Right ventricle myocardium inferior (tissue), 1 donor: ENCODE data around the gene ADGRV1. TPM values are rescaled to one million over a fixed set of nuclear protein-coding genes. Genes with fewer than 3 reads are reported as not detected.
"Not testable (repeated sequence)": the region's sequence is repeated elsewhere in the genome, so short reads cannot be mapped to it uniquely, and the experiment has no call there.

ENCODE experiments used
- ATAC-seq: fragments of 200-7000 bp; cut with Tn5 transposase; one replicate; pipeline ENCODE4 v1.9.1; 2020; ENCODE audit warnings: mild to moderate bottlenecking, moderate library complexity
- DNase-seq: peaks from one replicate; pipeline ENCODE4 v3.0.0; 2021; ENCODE audit errors: missing footprints
- intact Hi-C: fragments of 100-400 bp; cut with DNase I; formaldehyde crosslinking; loops from one replicate; pipeline ENCODE4 v1.11.0; 2022
- total RNA-seq: library from RNA; stranded (reverse); fragmentation: NEBNext Ultra II Directional; extraction: Animal tissue kit (Norgen Biotek cat#: 25700); gene quantifications from one replicate; pipeline ENCODE4 v1.2.1, GENCODE V29; 2021
- donor health status: DM: no; HTN: yes; CAD: no; lungs with severe emphysema.

ADGRV1 gene
- total RNA-seq, 1 donor from 2014 or later: not detected

DNA sequence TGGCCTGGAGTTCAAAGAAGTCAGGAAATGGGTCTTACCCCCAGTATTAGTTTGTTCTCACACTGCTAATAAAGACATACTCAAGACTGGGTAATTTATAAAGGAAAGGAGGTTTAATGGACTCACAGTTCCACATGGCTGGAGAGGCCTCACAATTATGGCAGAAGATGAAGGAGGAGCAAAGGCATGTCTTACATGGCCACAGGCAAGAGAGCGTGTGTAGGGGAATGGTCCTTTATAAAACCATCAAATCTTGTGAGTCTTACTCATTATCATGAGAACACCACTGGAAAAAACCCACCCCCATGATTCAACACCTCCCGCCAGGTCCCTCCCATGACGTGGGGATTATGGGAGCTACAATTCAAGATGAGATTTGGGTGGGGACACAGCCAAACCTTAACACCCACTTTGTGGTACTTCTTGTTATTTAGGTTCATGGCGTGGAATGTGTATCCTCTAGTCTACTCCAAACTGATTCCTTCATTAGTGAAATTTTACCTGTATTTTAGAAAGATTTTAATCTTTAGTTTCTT lies 211.5 kb downstream of the ADGRV1 start:
- intact Hi-C loops, DNase-seq, ATAC-seq: not testable (repeated sequence)

DNA sequence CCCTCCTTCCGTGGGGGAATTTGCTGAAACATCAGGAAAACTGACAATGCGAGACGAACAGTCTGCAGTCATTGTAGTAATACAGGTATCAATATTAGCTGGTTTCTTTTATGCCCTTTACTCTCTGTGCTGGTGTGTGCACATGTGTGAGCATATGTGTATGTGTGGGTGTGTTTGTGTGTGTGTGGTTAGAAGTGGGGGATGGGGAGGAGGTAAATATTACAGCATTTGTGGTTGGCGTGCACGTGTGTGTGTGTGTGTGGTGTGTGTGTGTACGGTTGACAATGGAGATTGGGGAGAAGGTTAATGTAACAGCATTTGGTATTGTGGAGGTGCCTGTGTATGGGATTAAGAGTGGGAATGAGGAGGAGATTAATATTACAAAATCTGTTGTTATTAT lies 219.4 kb downstream of the ADGRV1 start:
- intact Hi-C loops: no loop called here
- DNase-seq (no peak), ATAC-seq (no peak)

DNA sequence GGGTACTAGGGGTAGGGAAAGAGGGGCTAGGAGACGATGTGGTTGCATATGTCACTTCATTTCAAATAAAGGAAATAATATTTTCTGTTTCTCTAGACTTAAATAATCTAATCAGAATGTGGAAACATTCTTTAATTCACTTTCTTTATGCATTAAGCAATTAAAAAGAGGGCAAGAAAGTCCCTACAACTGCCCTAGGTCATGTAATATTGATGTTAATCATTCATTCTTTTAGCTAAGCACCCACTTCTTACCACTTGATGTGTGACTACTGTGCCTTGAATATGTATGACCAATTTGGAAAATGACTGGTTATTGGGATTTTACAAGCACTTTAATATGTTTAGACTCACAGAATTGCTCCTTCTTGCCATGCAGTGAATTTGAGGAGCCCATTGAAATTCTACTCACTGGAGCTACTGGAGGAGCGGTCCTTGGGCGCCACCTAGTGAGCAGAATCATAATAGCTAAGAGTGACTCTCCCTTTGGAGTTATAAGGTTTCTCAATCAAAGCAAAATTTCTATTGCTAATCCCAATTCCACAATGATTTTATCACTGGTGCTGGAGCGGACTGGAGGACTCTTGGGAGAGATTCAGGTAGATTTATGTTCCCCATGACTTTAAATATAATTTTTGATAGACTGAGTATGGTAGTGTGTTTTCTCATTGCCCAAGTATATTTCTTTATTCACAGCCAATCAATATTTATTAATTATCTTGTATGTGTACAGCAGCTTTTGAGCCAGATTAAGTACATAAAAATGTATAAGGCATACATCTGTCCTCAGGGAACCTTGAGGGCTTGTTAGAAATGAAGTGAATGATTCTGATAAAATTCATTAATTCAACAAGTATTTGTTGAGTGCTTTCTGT lies 225.1 kb downstream of the ADGRV1 start:
- intact Hi-C loops: loop anchor here (10.0 kb wide), 1 partner anchor 69 kb away; no protein-coding TSS in a partner anchor
- ATAC-seq: peak; percentile 46
- no peak for DNase-seq

- ATAC-seq: no peak
- intact Hi-C loops: loop anchor here (10.0 kb wide), 1 partner anchor 72 kb away; no protein-coding TSS in a partner anchor
- no peak for DNase-seq
These were observed 228.2 kb downstream of the ADGRV1 start for GRCh38 chr5:90786756-90787155.

- intact Hi-C loops: no loop called here
- ATAC-seq: no peak
- no peak for DNase-seq
These were observed 234.1 kb downstream of the ADGRV1 start for GRCh38 chr5:90792725-90793124.

GRCh38 chr5:90793183-90793582 lies 234.6 kb downstream of the ADGRV1 start:
- intact Hi-C loops: no loop called here
- DNase-seq (no peak), ATAC-seq (no peak)

DNA sequence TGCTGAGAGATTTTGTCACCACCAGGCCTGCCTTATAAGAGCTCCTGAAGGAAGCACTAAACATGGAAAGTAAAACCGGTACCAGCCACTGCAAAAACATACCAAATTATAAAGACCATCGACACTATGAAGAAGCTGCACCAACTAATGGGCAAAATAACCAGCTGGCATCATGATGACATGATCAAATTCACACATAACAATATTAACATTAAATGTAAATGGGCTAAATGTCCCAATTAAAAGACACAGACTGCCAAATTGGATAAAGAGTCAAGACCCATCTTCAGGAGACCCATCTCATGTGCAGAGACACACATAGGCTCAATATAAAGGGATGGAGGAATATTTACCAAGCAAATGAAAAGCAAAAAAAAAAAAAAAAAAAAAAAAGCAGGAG lies 238.3 kb downstream of the ADGRV1 start:
- intact Hi-C loops, DNase-seq, ATAC-seq: not testable (repeated sequence)

- ATAC-seq, intact Hi-C loops, DNase-seq: not testable (repeated sequence)
These were observed 241.5 kb downstream of the ADGRV1 start for GRCh38 chr5:90800082-90800481.

DNA sequence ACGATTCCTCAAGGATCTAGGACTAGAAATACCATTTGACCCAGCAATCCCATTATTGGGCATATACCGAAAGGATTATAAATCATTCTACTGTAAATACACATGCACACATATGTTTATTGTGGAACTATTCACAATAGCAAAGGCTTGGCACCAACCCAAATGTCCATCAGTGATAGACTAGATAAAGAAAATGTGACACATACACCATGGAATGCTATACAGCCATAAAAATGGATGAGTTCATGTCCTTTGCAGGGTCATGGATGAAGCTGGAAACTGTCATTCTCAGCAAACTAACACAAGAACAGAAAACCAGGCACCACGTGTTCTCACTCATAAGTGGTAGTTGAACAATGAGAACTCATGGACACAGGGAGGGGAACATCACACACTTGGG lies 241.9 kb downstream of the ADGRV1 start:
- intact Hi-C loops: not testable (repeated sequence)

DNA sequence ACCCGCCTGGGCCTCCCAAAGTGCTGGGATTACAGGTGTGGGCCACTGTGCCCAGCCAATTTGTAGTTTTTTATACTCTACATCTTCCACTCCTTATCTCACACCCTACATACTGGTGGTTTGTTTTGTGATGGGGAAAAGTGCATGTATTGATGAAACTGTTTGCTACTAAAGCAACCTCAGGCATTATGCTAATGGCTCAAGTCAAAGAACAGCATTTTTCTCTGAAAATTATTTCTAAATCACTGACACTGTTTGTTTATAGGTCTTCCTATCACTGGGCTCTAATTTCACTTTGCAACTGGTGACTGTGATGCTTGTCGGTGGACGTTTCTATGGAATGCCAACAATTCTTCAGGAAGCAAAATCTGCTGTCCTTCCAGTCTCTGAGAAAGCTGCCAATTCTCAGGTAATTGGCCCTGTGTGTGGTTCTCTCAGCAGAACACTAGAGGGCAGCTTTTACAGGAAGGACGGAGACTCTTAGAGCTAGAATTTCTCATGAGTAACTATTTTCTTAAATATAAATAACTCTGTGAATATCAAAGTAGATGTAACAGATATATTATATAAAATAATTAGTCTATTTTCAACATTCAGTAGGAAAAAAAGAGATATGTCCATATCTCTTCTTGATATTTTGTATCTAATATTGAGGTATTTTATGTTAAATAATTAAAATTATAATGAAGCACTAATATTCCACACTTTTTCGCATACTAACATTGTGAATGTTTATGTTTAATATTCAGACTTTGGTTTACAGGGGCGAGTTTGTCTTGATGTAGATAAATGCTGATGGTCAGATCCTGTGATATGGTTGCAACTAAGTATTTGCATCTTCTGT lies 244.1 kb downstream of the ADGRV1 start:
- DNase-seq (no peak), ATAC-seq (no peak)
- intact Hi-C loops: no loop called here

More for the DNA sequence above, 241.9 kb downstream of the ADGRV1 start:
- DNase-seq, ATAC-seq: not testable (repeated sequence)

DNA sequence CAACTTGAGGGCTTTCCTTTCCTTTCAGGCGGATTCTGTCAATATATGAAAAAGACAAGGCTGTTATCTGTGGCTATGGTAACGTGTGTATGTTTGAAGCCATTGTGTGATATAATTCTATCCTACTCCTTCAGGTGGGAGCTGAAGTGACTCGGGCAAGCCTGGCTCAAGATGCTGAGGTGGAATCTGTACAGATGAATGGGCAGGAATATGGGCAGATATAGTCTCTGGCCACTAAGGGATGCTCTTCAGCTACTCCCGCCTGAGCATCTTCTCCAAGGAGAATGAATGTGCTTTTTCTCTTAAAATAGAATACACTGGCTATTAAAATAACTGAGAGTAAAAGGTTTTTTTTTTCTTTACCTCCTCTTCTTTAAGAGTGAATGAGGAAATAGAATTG lies 244.8 kb downstream of the ADGRV1 start:
- DNase-seq (no peak), ATAC-seq (no peak)
- intact Hi-C loops: no loop called here

GRCh38 chr5:90803876-90804275 lies 245.3 kb downstream of the ADGRV1 start:
- intact Hi-C loops: no loop called here
- ATAC-seq (no peak), DNase-seq (no peak)

DNA sequence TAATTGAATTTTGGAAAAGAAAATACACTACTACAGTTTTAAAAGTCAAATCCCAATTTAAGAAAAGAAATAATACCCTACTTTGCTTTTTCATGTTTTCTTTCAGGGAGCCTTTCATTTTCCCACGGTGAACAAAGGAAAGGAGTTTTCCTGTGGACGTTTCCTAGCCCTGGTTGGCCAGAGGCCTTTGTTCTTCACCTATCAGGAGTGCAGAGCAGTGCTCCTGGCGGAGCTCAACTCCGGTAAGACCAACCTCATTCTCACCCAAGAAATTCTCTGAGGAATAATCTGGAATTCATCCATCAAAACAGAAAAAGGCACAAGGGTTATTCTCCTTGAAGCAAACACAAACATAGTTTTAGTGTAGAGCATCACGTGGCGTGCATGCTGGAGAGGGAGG lies 248.9 kb downstream of the ADGRV1 start:
- intact Hi-C loops: no loop called here
- ATAC-seq (no peak), DNase-seq (no peak)

DNA sequence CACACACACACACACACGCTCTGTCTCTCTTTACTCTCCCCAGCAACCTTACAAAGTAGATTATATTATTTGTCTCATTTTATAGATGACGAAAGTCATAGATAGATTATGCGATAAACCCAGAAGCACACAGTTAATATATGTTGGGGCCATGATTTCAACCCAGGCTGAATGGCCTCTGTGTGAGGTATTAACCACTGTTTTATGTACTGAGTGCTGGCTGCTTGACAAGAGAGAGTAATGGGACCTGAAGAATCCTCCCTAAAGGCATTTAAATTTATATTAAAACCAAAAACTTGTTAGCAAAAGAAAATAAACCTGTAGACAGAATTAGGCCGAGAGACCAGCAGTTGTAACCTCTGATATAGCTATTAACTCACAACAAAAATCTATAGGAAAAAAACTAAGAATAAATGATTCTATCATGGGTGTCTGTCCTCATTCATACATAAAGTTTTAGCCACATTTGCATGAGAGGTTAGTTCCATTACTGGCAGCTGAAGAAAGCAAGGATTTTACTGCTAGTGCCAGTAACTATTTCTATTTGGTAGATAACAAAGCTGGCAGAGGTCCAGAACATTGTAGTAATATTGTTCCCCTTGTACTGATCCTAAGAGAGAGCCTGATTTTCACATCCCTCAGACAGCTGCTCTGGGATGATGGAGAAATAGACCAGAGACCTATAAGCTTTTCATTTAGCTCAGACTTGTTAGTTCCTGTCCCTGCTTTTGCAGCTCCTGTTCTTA lies 250.9 kb downstream of the ADGRV1 start:
- no peak for ATAC-seq
- no peak for DNase-seq
- intact Hi-C loops: no loop called here

DNA sequence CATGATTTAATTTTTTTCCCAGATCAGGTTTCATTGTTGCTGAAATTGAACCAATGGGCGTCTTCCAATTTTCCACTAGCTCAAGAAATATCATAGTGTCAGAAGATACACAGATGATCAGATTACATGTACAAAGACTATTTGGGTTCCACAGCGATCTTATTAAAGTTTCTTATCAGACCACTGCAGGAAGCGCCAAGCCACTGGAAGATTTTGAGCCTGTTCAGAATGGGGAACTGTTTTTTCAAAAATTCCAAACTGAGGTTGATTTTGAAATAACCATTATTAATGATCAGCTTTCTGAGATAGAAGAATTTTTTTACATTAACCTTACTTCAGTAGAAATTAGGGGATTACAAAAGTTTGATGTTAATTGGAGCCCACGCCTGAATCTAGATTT lies 251.6 kb downstream of the ADGRV1 start:
- intact Hi-C loops: no loop called here
- DNase-seq (no peak), ATAC-seq (no peak)

- intact Hi-C loops: no loop called here
- no peak for DNase-seq
- ATAC-seq: no peak
These were observed 254.8 kb downstream of the ADGRV1 start for GRCh38 chr5:90813392-90813791.

GRCh38 chr5:90822062-90822461 lies 263.5 kb downstream of the ADGRV1 start:
- intact Hi-C loops, DNase-seq, ATAC-seq: not testable (repeated sequence)

GRCh38 chr5:90824436-90824835 lies 265.8 kb downstream of the ADGRV1 start:
- DNase-seq (no peak), ATAC-seq (no peak)
- intact Hi-C loops: no loop called here

GRCh38 chr5:90830058-90830457 lies 271.5 kb downstream of the ADGRV1 start:
- intact Hi-C loops: no loop called here
- ATAC-seq (no peak), DNase-seq (no peak)
